IMR-90 (cell line): ENCODE data around the gene TCF4. TPM values are rescaled to one million over a fixed set of nuclear protein-coding genes. Genes with fewer than 3 reads are reported as not detected.

Source experiments
- ATAC-seq: fragments of 200-7000 bp; cut with Tn5 transposase; 2 replicates; pipeline ENCODE4 v1.9.1; 2020; ENCODE audit warnings: low read depth, mild to moderate bottlenecking, moderate library complexity
- BruUV-seq: library from RNA; stranded (reverse); fragments of 400-500 nt; replicated peaks from 2 replicates; lab custom pipeline; 2021; lab: Mats Ljungman, UMichigan
- CTCF ChIA-PET: fragments of 300-600 bp; formaldehyde crosslinking; extraction: SDS; loops from one replicate; lab custom pipeline; 2021; ENCODE audit warnings: antibody characterized with exemption; lab: Yijun Ruan, JAX
- POLR2A ChIA-PET: fragments of 300-600 bp; sonication (Branson Sonifier 250); formaldehyde crosslinking; loops from one replicate; lab custom pipeline; 2022; ENCODE audit warnings: antibody characterized with exemption; ENCODE audit not compliant: unreplicated experiment; lab: Charles Lee
- DNase-seq: peaks from one replicate; pipeline ENCODE4 v3.0.0; 2013
- H2AFZ ChIP-seq: replicated peaks from 2 replicates; pipeline ENCODE3; 2013; ENCODE audit warnings: low read length, mild to moderate bottlenecking; ENCODE audit not compliant: poor library complexity
- H2AK5ac ChIP-seq: 2 replicates; pipeline ENCODE4 v1.6.1; 2013; ENCODE audit warnings: low read depth, low read length, inconsistent platforms
- H2AK9ac ChIP-seq: replicated peaks from 2 replicates; pipeline ENCODE3; 2013; ENCODE audit warnings: mild to moderate bottlenecking, low read depth, low read length, moderate library complexity; ENCODE audit not compliant: poor library complexity
- H2BK120ac ChIP-seq: 2 replicates; pipeline ENCODE4 v1.6.1; 2013; ENCODE audit warnings: low read depth, low read length, inconsistent platforms
- H2BK15ac ChIP-seq: 3 replicates; pipeline ENCODE4 v1.6.1; 2013; ENCODE audit warnings: low read depth, low read length, inconsistent platforms
- H2BK20ac ChIP-seq: 2 replicates; pipeline ENCODE4 v1.6.1; 2013; ENCODE audit warnings: low read depth, mild to moderate bottlenecking, inconsistent platforms, low read length, moderate library complexity
- H2BK5ac ChIP-seq: 2 replicates; pipeline ENCODE4 v1.6.1; 2013; ENCODE audit warnings: mild to moderate bottlenecking, low read depth, low read length, inconsistent platforms; ENCODE audit not compliant: poor library complexity, severe bottlenecking
- H3K14ac ChIP-seq: replicated peaks from 2 replicates; pipeline ENCODE4 v1.6.1; 2013; ENCODE audit warnings: low read depth, low read length, inconsistent platforms
- H3K18ac ChIP-seq: 2 replicates; pipeline ENCODE4 v1.6.1; 2013; ENCODE audit warnings: low read depth, low read length, control low read depth
- H3K23ac ChIP-seq: 2 replicates; pipeline ENCODE4 v1.6.1; 2013; ENCODE audit warnings: low read depth, low read length, inconsistent platforms
- H3K27ac ChIP-seq: 2 replicates; pipeline ENCODE4 v1.5.1; 2013; ENCODE audit warnings: mild to moderate bottlenecking, control low read depth, low read length; ENCODE audit not compliant: insufficient read depth
- H3K27me3 ChIP-seq: 2 replicates; pipeline ENCODE4 v1.6.1; 2013; ENCODE audit warnings: low read length; ENCODE audit not compliant: control insufficient read depth, insufficient read depth
- H3K36me3 ChIP-seq: 2 replicates; pipeline ENCODE4 v1.6.1; 2013; ENCODE audit warnings: low read length, mixed read lengths; ENCODE audit not compliant: control insufficient read depth, insufficient read depth
- H3K4ac ChIP-seq: 2 replicates; pipeline ENCODE4 v1.6.1; 2013; ENCODE audit warnings: low read depth, low read length, inconsistent platforms
- H3K4me1 ChIP-seq: 2 replicates; pipeline ENCODE4 v1.6.1; 2013; ENCODE audit warnings: low read length, mixed read lengths; ENCODE audit not compliant: control insufficient read depth, insufficient read depth
- H3K4me2 ChIP-seq: 2 replicates; pipeline ENCODE4 v1.6.1; 2013; ENCODE audit warnings: low read depth, mild to moderate bottlenecking, control low read depth, low read length, moderate library complexity
- H3K4me3 ChIP-seq: 2 replicates; pipeline ENCODE4 v1.5.1; 2013; ENCODE audit warnings: low read depth, mild to moderate bottlenecking, control low read depth, low read length, moderate library complexity; ENCODE audit not compliant: insufficient read depth
- H3K56ac ChIP-seq: 2 replicates; pipeline ENCODE4 v1.6.1; 2013; ENCODE audit warnings: low read length, inconsistent platforms; ENCODE audit not compliant: insufficient read depth; ENCODE audit errors: extremely low read depth
- H3K79me1 ChIP-seq, 2 experiments: 2 replicates each; pipeline ENCODE4 v1.6.1; 2013; ENCODE audit warnings: low read length in 2 of 2, inconsistent platforms in 1 of 2, low read depth in 1 of 2
- H3K9ac ChIP-seq: 2 replicates; pipeline ENCODE4 v1.6.1; 2013; ENCODE audit warnings: low read depth, low read length, control low read depth
- H3K9me1 ChIP-seq: 2 replicates; pipeline ENCODE4 v1.6.1; 2013; ENCODE audit warnings: low read length, inconsistent platforms; ENCODE audit not compliant: insufficient read depth
- H3K9me3 ChIP-seq: 2 replicates; pipeline ENCODE4 v1.6.1; 2013; ENCODE audit warnings: low read length; ENCODE audit not compliant: control insufficient read depth, insufficient read depth
- H4K20me1 ChIP-seq: 2 replicates; pipeline ENCODE4 v1.6.1; 2013; ENCODE audit warnings: low read length, inconsistent platforms; ENCODE audit not compliant: insufficient read depth
- H4K5ac ChIP-seq: 2 replicates; pipeline ENCODE4 v1.6.1; 2013; ENCODE audit warnings: mild to moderate bottlenecking, low read depth, low read length, control low read depth
- H4K8ac ChIP-seq, 2 experiments: 2 replicates each; pipeline ENCODE4 v1.6.1; 2013; ENCODE audit warnings: low read depth in 2 of 2, low read length in 2 of 2, control low read depth in 1 of 2, inconsistent platforms in 1 of 2
- H4K91ac ChIP-seq: 2 replicates; pipeline ENCODE4 v1.6.1; 2013; ENCODE audit warnings: low read depth, low read length, inconsistent platforms; ENCODE audit not compliant: insufficient read depth
- CEBPB ChIP-seq: IDR thresholded peaks from 2 replicates; pipeline ENCODE4 v1.6.1; 2012; ENCODE audit warnings: low read depth, low read length, improper control_type of control experiment
- CHD1 ChIP-seq: IDR thresholded peaks from 2 replicates; pipeline ENCODE4 v1.6.1; 2012; ENCODE audit warnings: low read depth, low read length, improper control_type of control experiment
- CTCF ChIP-seq: conservative IDR thresholded peaks from 2 replicates; pipeline ENCODE4 v1.5.1; 2012; ENCODE audit warnings: mild to moderate bottlenecking, low read depth, low read length, improper control_type of control experiment
- ELK1 ChIP-seq: fragments of 150-350 bp; IDR thresholded peaks from 2 replicates; pipeline ENCODE4 v1.6.1; 2016; ENCODE audit warnings: low read depth, mild to moderate bottlenecking, low read length, moderate library complexity, borderline replicate concordance
- FOS ChIP-seq: fragments of 150-350 bp; IDR thresholded peaks from 2 replicates; pipeline ENCODE4 v1.6.1; 2016; ENCODE audit warnings: low read depth, low read length
- MAFK ChIP-seq: IDR thresholded peaks from 2 replicates; pipeline ENCODE4 v1.6.1; 2012; ENCODE audit warnings: low read depth, low read length, improper control_type of control experiment
- MAZ ChIP-seq: IDR thresholded peaks from 2 replicates; pipeline ENCODE4 v1.6.1; 2012; ENCODE audit warnings: low read depth, mild to moderate bottlenecking, low read length, improper control_type of control experiment, moderate library complexity, borderline replicate concordance
- NFE2L2 ChIP-seq: fragments of 150-350 bp; IDR thresholded peaks from 2 replicates; pipeline ENCODE4 v1.6.1; 2016; ENCODE audit warnings: low read depth, mild to moderate bottlenecking, low read length
- RCOR1 ChIP-seq: IDR thresholded peaks from 2 replicates; pipeline ENCODE4 v1.6.1; 2012; ENCODE audit warnings: mild to moderate bottlenecking, low read length, improper control_type of control experiment; ENCODE audit not compliant: insufficient replicate concordance
- SMC3 ChIP-seq: fragments of 150-350 bp; IDR thresholded peaks from 2 replicates; pipeline ENCODE4 v1.6.1; 2016; ENCODE audit warnings: low read depth, mild to moderate bottlenecking, antibody characterized with exemption, low read length, moderate library complexity
- USF2 ChIP-seq: fragments of 150-350 bp; IDR thresholded peaks from 2 replicates; pipeline ENCODE4 v1.6.1; 2017; ENCODE audit warnings: mild to moderate bottlenecking, antibody characterized with exemption, low read length, low read depth
- WGBS, 2 experiments: methylation state at CpG; one replicate each; pipeline versions ENCODE4 v1.1.5 to v1.1.7; 2013; ENCODE audit warnings: missing lambda C conversion rate in 2 of 2; ENCODE audit not compliant: insufficient read length in 1 of 2; ENCODE audit errors: extremely low coverage in 2 of 2; 5-methylcytosine and 5-hydroxymethylcytosine counted together
- dilution Hi-C: fragments of 300-500 bp; cut with HindIII; formaldehyde crosslinking; loops from one replicate; pipeline ENCODE4 v1.14.3; 2018; ENCODE audit warnings: low sequenced_read_pairs; ENCODE audit not compliant: unreplicated experiment
- in situ Hi-C: fragments of 300-500 bp; cut with MboI; formaldehyde crosslinking; loops from 3 replicates; pipeline ENCODE4 v1.14.3; 2019; ENCODE audit warnings: low sequenced_read_pairs, inconsistent platforms, mixed read lengths
- intact Hi-C: fragments of 100-400 bp; cut with micrococcal nuclease; formaldehyde crosslinking; loops from 2 replicates; pipeline ENCODE4 v1.10.0; 2022
- polyA plus RNA-seq, 3 experiments: library from polyadenylated mRNA; depleted of rRNA; stranded (reverse); fragments of >200 nt; gene quantifications; 2 replicates each; pipeline ENCODE4 v1.2.3, GENCODE V29; 2012; ENCODE audit warnings: low replicate concordance in 1 of 3
- total RNA-seq: library from RNA; depleted of rRNA; stranded (reverse); fragments of >200 nt; gene quantifications from 2 replicates; pipeline ENCODE4 v1.2.3, GENCODE V29; 2012

Gene TCF4
- total and polyA plus RNA-seq, 2 of the 4 experiments (the other 2 are of a cell fraction) = 30.0 to 87.1 TPM

GRCh38 chr18:55252053-55252675 lies 335.8 kb downstream of the TCF4 start (continued):
- TF ChIP-seq SMC3 = no peak

- DNase-seq (peak; percentile 38), ATAC-seq (peak; percentile 44)
- Histone ChIP-seq H3K27me3 (no peaks in the 10 kb centered on the region), H3K4me1 (peaks cover 11% of the 10 kb centered on the region), H3K27ac (no peak overlapping the region), H3K4me2 (peak overlapping the region; percentile 78), H3K4ac (no peak overlapping the region), H2BK5ac (peak overlapping the region; percentile 17), H4K91ac (no peak overlapping the region), H3K18ac (no peak overlapping the region), H3K9me3 (peaks cover 2% of the 10 kb centered on the region; the same call in 1 of the 2 replicates), H3K36me3 (peaks cover 12% of the 10 kb centered on the region), H3K9ac (no peak overlapping the region), H3K23ac (peak overlapping the region; percentile 46), H3K4me3 (no peak overlapping the region), H3K79me1 (peaks cover 7 to 38% of the 10 kb centered on the region in 2 experiments; a peak in 2 of 4 replicates), H2AK9ac (no peak overlapping the region), H2BK120ac (no peak overlapping the region), H2AFZ (peak overlapping the region; percentile 24), H2BK15ac (no peak overlapping the region), H3K14ac (no peak overlapping the region), H4K5ac (no peak overlapping the region; the same call in 1 of the 2 replicates), H3K9me1 (peaks cover 7% of the 10 kb centered on the region), H4K20me1 (no peaks in the 10 kb centered on the region), H4K8ac (peak overlapping the region in 1 of 2 experiments; percentile 46; a peak in 2 of 4 replicates), H2AK5ac (no peak overlapping the region), H2BK20ac (no peak overlapping the region), H3K56ac (no peak overlapping the region)
- ChIA-PET POLR2A (no interaction called here), CTCF (interaction anchor here (0.7 to 1.0 kb wide), 2 partner anchors 22 to 988 kb away, joined by 3 read pairs; no protein-coding TSS in a partner anchor)
- 20% methylated on average over 1 of the region's 13 CpGs; no CpG with 5 or more reads in 1 of the 2 experiments for WGBS, 2 experiments
- in situ Hi-C loops (no loop called here), intact Hi-C loops (no loop called here), dilution Hi-C loops (no loop called here)
- no TSS peak for BruUV-seq
- no peak for TF ChIP-seq NFE2L2
- TF ChIP-seq ELK1 = no peak
- TF ChIP-seq CHD1 = no peak
- no peak for TF ChIP-seq USF2
- TF ChIP-seq CTCF = no peak
- TF ChIP-seq MAZ = no peak
- no peak for TF ChIP-seq RCOR1
- TF ChIP-seq CEBPB = no peak
- TF ChIP-seq MAFK = no peak
- no peak for TF ChIP-seq FOS
These were observed 336.6 kb downstream of the TCF4 start for GRCh38 chr18:55251254-55251971.
